Skeletal muscle satellite cell (primary cell): ENCODE measurements around the gene PXMP2.

ENCODE experiments used
- H3K27me3 ChIP-seq: 2 replicates; pipeline ENCODE4 v1.7.0; 2013; ENCODE audit warnings: low read length; ENCODE audit not compliant: control insufficient read depth, insufficient read depth
- H3K36me3 ChIP-seq: 2 replicates; pipeline ENCODE4 v1.7.0; 2013; ENCODE audit warnings: mild to moderate bottlenecking, control low read depth, low read length; ENCODE audit not compliant: insufficient read depth
- H3K4me1 ChIP-seq: 2 replicates; pipeline ENCODE4 v1.7.0; 2013; ENCODE audit warnings: low read length; ENCODE audit not compliant: control insufficient read depth, insufficient read depth
- H3K4me2 ChIP-seq: 2 replicates; pipeline ENCODE4 v1.7.0; 2013; ENCODE audit warnings: mild to moderate bottlenecking, low read length
- H3K4me3 ChIP-seq: 2 replicates; pipeline ENCODE4 v1.7.0; 2013; ENCODE audit warnings: low read length
- H3K9ac ChIP-seq: 2 replicates; pipeline ENCODE4 v1.7.0; 2013; ENCODE audit warnings: mild to moderate bottlenecking, low read depth, low read length, moderate library complexity
- H3K9me3 ChIP-seq: replicated peaks from 2 replicates; pipeline ENCODE4 v1.7.0; 2013; ENCODE audit warnings: mild to moderate bottlenecking, control low read depth, low read length

PXMP2 gene

DNA sequence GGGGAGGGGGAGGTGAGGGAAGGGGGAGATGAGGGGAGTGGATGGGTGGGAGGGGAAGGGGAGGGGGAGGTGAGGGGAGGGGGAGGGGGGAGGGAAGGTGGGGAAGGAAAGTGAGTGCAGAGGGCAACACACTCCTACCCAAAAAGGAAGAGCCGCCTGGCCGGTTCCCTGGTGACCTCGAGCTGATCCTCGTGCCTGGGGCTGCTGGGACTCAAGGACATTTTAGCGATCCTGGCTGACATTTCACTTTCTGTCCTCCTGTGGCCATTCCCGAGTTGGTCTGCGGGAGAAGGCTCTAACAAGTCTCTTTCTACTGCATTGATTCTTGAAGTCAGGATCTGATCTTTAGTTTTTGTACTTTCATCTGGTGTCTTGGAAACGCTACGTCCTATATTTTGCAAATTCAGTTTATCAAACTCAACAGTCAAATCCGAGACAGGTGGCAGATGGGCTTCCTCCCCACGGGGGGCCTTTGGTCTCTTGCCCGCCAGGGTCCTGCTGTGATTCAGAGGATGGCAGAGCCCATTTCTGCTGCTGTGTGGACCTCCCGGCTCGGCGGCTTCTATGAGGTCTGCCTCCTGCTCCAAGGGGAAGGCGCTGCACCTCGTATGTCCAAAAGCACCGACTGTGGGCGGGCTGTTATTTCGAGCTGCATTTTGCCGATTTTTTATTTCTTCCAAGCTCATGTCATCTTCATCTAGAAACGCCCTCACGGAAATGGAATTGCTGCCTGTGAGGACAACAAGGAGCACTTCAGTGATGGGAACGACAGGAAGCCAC lies 42.3 kb downstream of the PXMP2 start:
- no peak overlapping the region for H3K9ac ChIP-seq
- H3K9me3 ChIP-seq = no peaks in the 10 kb centered on the region
- H3K36me3 ChIP-seq = peaks cover 82% of the 10 kb centered on the region
- no peaks in the 10 kb centered on the region for H3K27me3 ChIP-seq
- peaks cover 9% of the 10 kb centered on the region for H3K4me1 ChIP-seq
- H3K4me3 ChIP-seq = no peak overlapping the region
- no peak overlapping the region for H3K4me2 ChIP-seq

DNA sequence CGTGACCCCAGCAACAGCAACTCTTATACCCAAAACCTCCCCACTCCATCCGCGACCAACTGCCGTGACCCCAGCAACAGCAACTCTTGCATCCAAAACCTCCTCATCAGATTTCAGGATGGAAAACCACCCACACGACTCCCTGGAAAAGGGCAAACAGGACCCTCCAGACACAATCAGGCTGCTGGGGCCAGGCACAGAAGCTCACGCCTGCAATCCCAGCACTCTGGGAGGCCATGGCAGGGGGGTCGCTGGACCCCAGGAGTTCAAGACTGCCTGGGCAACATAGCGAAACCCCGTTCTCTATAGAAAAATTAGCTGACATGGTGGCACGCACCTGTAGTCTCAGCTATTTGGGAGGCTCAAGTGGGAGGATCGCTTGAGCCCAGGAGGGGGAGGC lies 43.0 kb downstream of the PXMP2 start:
- H3K4me2 ChIP-seq = no peak overlapping the region
- no peaks in the 10 kb centered on the region for H3K9me3 ChIP-seq
- H3K4me1 ChIP-seq = peaks cover 3% of the 10 kb centered on the region
- H3K4me3 ChIP-seq = no peak overlapping the region
- H3K27me3 ChIP-seq = no peaks in the 10 kb centered on the region
- no peak overlapping the region for H3K9ac ChIP-seq
- peaks cover 82% of the 10 kb centered on the region for H3K36me3 ChIP-seq

DNA sequence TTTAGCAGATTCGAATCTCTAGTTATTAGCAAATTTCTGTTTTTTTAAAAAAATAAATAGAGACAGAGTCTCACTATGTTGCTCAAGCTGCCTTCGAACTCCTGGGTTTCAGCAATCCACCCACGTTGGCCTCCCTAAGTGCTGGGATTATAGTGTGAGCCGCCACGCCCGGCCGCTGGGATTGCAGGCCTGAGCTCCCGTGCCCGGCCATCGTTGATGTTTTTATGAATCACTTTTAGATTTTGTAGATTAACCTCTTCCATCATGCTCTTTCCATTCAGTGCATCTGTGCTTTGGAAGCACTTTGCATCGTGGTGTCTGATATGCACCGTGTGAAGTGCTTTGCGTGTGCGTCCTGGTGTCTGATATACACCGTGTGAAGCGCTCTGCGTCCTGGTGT lies 44.2 kb downstream of the PXMP2 start:
- Histone ChIP-seq H3K4me2 (no peak overlapping the region), H3K4me3 (no peak overlapping the region), H3K27me3 (no peaks in the 10 kb centered on the region), H3K9me3 (no peaks in the 10 kb centered on the region), H3K36me3 (peaks cover 80% of the 10 kb centered on the region), H3K9ac (no peak overlapping the region), H3K4me1 (no peaks in the 10 kb centered on the region)

DNA sequence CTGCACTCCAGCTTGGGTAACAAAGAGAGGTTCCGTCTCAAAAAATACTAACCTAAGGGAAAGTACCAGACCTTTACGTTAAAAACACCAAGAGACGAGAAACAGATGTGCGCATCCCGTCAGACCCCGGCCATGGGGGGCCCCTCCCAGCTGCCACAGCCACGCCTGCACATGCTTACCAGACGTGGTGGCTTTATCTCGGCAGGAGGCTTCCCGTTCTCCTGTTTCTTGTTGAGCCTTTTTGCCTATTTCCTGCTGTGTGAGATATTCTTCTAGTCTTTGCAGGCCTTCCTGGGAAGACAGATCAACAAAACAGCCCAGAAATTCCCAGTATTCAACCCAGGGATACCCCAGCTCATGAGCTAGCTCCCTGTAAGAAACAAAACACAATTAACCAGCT lies 46.8 kb downstream of the PXMP2 start:
- peaks cover 78% of the 10 kb centered on the region for H3K36me3 ChIP-seq
- H3K4me1 ChIP-seq = no peaks in the 10 kb centered on the region
- no peaks in the 10 kb centered on the region for H3K27me3 ChIP-seq
- H3K9ac ChIP-seq = no peak overlapping the region
- no peak overlapping the region for H3K4me2 ChIP-seq
- H3K4me3 ChIP-seq = no peak overlapping the region
- H3K9me3 ChIP-seq = no peaks in the 10 kb centered on the region

DNA sequence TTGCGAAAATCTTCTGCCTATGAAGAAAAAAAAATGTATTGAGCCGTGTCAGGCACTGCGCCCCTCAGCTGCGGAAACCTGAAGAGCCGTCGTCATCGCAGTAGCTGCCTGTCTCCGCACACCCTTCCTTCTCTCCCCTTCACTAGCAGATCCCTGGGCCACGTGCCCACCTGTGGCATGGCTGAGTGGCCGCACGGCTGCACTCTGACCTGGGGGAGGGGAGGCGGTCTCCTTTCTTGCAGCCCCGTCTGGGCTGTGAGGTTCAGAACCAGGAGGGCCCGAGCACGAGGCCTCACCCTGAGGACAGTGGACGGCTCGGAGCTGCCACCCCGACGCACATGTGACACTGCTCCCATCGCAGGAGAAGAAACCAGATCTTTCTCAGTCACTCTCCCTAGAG lies 48.1 kb downstream of the PXMP2 start:
- Histone ChIP-seq H3K9me3 (no peaks in the 10 kb centered on the region), H3K36me3 (peaks cover 81% of the 10 kb centered on the region), H3K4me2 (no peak overlapping the region), H3K4me3 (no peak overlapping the region), H3K27me3 (no peaks in the 10 kb centered on the region), H3K9ac (no peak overlapping the region), H3K4me1 (no peaks in the 10 kb centered on the region)

DNA sequence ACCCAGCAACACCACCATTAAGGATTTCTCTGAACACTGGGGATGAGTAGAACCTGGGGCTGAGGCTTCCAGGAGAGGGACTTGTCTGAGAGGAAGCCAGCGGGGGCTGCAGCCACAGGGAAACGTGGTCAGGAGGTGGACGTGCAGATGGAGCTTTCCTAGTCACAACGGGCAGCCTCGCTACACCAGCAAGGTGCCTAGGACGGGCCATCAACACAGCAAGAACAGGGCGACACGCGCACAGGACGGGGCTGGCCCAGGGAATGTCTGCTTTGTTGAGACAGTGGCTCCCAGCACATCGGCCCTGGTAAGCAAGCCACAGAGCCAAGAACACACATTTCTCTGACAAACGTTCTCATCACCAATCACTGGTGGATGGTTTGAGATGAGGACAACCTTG lies 49.0 kb downstream of the PXMP2 start:
- no peaks in the 10 kb centered on the region for H3K4me1 ChIP-seq
- H3K4me3 ChIP-seq = no peak overlapping the region
- no peak overlapping the region for H3K9ac ChIP-seq
- H3K9me3 ChIP-seq = no peaks in the 10 kb centered on the region
- H3K36me3 ChIP-seq = peaks cover 81% of the 10 kb centered on the region
- H3K27me3 ChIP-seq = no peaks in the 10 kb centered on the region
- H3K4me2 ChIP-seq = no peak overlapping the region

DNA sequence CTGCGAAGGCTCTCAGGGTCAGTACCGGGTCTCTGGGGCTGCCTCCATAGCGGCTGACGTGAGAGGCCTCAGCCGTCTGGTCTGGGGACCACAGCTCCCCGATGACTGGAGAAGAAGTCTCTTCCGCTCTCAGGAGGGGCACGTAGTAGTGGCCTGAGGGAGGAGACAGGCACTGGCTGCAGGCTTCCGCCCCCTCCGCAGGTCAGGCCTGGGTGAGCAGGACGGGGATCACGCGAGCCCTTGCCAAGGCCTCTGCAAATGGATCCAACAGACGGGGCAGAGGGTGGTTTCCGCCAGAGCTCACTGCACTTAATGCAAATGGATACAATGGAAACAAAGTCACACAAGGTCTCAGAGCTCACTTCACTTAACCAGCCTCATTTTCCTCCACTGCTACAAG lies 49.5 kb downstream of the PXMP2 start:
- no peaks in the 10 kb centered on the region for H3K27me3 ChIP-seq
- H3K4me2 ChIP-seq = no peak overlapping the region
- no peak overlapping the region for H3K4me3 ChIP-seq
- H3K36me3 ChIP-seq = peaks cover 81% of the 10 kb centered on the region
- no peaks in the 10 kb centered on the region for H3K9me3 ChIP-seq
- H3K9ac ChIP-seq = no peak overlapping the region
- no peaks in the 10 kb centered on the region for H3K4me1 ChIP-seq

DNA sequence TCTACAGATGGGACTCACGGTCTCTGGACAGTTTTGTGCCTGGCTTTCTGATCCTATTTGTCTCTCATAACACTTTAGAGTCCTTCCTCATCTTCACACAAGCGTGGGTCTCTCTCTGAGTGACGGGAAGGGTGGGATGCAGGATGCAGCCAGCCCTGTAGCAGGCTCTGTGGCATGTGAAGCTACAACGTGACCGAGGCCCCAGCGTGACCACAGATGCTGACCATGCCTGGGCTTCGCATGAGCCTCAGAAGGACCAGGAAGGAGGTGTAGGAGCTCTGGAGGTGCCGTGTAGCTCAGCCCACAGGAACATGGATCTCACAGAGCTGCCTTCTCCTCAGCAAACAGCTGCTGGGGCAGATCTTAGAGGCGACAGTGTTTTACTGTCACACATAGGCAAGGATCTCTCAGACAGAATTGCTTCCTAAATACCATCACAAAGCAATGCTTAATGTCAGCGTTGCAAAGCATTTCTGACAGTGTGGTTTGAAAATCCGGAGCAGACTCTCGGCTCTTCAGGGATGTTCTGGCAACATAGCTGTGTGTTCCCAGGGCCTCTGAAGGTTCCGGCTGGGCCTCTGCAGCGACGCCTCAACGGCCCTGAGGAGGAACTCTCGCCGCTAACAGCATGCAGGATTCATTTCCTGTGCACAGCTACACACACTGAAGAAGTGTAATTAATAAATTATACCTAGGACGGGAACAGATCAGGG lies 52.4 kb downstream of the PXMP2 start:
- H3K4me1 ChIP-seq = no peaks in the 10 kb centered on the region
- peaks cover 90% of the 10 kb centered on the region for H3K36me3 ChIP-seq
- H3K9ac ChIP-seq = no peak overlapping the region
- H3K27me3 ChIP-seq = no peaks in the 10 kb centered on the region
- H3K4me3 ChIP-seq = no peak overlapping the region
- no peak overlapping the region for H3K4me2 ChIP-seq
- no peaks in the 10 kb centered on the region for H3K9me3 ChIP-seq

DNA sequence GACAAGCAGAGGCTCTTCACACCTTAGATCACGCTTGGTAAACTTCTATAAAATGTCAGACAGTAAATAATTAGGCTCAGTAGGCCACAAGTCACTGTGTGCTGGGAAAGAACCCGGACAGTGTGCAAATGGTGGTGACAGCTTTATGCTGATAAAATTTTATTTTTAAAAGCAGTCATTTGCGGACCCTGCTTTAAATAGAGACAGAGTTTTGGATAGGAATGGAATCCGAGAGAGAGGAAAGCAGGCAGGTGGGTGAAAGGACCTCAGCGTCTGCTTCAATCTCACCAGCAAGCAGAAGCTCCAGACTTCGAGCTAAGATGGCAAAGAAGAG lies 52.9 kb downstream of the PXMP2 start:
- peaks cover 90% of the 10 kb centered on the region for H3K36me3 ChIP-seq

DNA sequence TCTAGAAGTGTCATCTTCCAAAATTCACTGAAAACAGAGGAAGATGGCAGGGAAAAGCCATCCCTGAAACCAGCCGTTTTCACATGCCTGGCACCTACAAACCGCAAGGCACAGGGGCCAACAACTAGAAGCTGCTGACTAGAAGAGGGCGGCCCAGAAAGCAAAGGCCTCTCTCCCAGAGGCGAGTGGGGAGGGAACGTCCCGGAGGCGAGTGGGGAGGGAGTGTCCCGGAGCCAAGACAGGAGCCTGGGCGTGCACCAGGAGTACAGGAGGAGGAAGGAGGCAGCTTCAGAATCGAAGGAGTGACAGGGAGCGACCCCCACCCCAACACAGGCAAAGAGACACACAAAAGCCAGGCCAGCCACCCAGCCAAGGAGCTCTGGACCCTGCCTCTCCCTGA lies 53.3 kb downstream of the PXMP2 start:
- Histone ChIP-seq H3K4me1 (no peaks in the 10 kb centered on the region), H3K4me3 (no peak overlapping the region), H3K9ac (no peak overlapping the region), H3K36me3 (peaks cover 90% of the 10 kb centered on the region), H3K9me3 (no peaks in the 10 kb centered on the region), H3K27me3 (no peaks in the 10 kb centered on the region), H3K4me2 (no peak overlapping the region)

More for the DNA sequence above, 52.9 kb downstream of the PXMP2 start:
- H3K4me3 ChIP-seq = no peak overlapping the region
- H3K4me2 ChIP-seq = no peak overlapping the region
- no peaks in the 10 kb centered on the region for H3K4me1 ChIP-seq
- H3K9ac ChIP-seq = no peak overlapping the region
- no peaks in the 10 kb centered on the region for H3K9me3 ChIP-seq
- no peaks in the 10 kb centered on the region for H3K27me3 ChIP-seq

DNA sequence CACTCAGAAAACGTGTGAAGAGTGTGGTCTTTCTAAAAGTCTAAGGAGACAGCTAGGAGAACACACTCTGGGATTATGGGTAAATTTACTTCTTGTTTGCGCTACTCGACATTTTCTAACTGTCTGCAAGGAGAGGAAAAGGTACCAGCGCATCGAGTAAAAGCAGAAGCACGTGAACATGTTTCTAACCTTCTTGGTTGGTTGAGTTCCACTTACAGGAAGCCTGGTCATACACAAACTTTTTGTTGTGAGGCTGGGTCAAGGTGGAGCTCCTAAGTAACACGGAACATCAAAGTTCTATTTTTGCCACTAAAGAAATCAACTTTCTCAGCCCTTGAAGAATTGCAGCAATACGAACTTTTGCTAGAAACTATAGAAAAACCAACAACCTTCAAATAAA lies 54.2 kb downstream of the PXMP2 start:
- no peak overlapping the region for H3K9ac ChIP-seq
- no peak overlapping the region for H3K4me2 ChIP-seq
- no peaks in the 10 kb centered on the region for H3K4me1 ChIP-seq
- peaks cover 90% of the 10 kb centered on the region for H3K36me3 ChIP-seq
- no peak overlapping the region for H3K4me3 ChIP-seq
- H3K27me3 ChIP-seq = no peaks in the 10 kb centered on the region
- no peaks in the 10 kb centered on the region for H3K9me3 ChIP-seq

DNA sequence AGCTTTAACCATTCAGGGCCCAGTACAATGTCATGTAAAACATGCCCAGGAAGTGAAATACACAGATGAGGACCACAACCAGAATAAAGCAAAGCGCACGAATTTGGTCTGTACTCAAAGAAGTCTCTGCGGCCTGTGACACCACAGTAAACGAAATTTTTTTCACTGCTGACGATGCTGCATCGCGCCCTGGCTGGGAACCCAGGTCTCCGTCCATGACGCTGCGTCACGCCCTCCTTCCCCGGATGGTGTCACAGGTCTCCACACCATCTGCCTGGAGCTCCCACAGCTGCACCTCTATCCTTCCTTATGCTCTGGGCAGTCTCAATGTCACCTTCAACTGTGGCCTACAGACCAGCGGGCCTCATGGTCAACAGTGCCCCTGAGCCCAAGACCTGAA lies 56.4 kb downstream of the PXMP2 start:
- no peak overlapping the region for H3K4me2 ChIP-seq
- H3K4me1 ChIP-seq = no peaks in the 10 kb centered on the region
- no peaks in the 10 kb centered on the region for H3K9me3 ChIP-seq
- no peaks in the 10 kb centered on the region for H3K27me3 ChIP-seq
- H3K9ac ChIP-seq = no peak overlapping the region
- H3K36me3 ChIP-seq = peaks cover 95% of the 10 kb centered on the region
- H3K4me3 ChIP-seq = no peak overlapping the region
